Measurements from ENCODE around the gene EIF4E3.

DNA sequence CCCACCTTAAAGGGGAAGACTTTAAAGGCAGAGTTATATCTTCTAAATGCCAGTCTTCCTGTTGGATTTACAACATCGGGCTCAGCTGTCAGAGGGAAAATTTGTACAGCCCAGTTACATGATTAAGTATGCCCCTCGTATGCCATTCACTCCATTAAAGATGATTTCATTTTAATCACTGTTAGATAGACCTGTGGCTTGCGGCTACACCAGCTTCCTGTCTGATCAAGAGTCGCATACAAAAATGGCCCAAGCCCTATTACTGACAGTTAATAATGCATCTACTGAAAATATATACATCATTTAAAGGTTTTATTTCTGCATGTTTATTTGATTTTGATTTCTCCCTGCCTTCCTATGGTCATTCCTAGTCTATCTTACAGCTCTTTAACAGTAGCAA lies 7.1 kb downstream of the EIF4E3 start:
- TF ChIP-seq EZH2 (IDR thresholded peaks at IDR 0.05) (no peak), POLR2AphosphoS5 (IDR thresholded peaks at IDR 0.05; ENCODE audit: borderline replicate concordance, low read depth, low read length) (no peak), FOXP2 (optimal IDR thresholded peaks at IDR 0.05; ENCODE audit: control extremely low read depth, extremely low read length, insufficient read depth) (no peak)

All from SK-N-MC (cell line).